ENCODE measurements around the gene KRTAP10-8.
"Not testable (repeated sequence)": the region's sequence is repeated elsewhere in the genome, so short reads cannot be mapped to it uniquely, and the experiment has no call there.

The KRTAP10-8 gene

DNA sequence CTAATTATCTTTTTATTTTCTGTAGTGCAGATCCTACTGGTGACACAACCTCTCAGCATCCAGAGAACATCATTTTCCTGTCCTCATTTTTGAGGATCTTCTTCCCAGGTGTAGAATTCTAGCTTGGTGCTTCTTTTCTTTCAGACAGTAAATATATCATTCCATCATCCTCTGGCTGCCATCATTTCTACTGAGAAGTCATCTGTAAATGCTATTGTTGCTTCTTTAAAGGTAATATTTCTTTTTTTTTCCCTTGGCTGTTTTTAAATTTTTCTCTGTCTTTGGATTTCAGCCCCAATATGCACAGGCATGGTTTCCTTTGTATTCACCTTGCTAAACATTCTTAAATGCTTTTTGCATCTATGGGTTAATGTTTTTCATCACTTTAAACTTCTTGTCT is 11.7 kb downstream of the KRTAP10-8 start:
- Histone ChIP-seq H3K4me1 (no peaks in the 10 kb centered on the region), H3K9me3 (no peaks in the 10 kb centered on the region; the same call in 1 of the 2 replicates), H3K27me3 (no peaks in the 10 kb centered on the region), H3K4me3 (ENCODE audit: low read depth, low read length) (no peak overlapping the region), H3K36me3 (no peaks in the 10 kb centered on the region)
- no peak for DNase-seq
- TF ChIP-seq, protein P1, sequence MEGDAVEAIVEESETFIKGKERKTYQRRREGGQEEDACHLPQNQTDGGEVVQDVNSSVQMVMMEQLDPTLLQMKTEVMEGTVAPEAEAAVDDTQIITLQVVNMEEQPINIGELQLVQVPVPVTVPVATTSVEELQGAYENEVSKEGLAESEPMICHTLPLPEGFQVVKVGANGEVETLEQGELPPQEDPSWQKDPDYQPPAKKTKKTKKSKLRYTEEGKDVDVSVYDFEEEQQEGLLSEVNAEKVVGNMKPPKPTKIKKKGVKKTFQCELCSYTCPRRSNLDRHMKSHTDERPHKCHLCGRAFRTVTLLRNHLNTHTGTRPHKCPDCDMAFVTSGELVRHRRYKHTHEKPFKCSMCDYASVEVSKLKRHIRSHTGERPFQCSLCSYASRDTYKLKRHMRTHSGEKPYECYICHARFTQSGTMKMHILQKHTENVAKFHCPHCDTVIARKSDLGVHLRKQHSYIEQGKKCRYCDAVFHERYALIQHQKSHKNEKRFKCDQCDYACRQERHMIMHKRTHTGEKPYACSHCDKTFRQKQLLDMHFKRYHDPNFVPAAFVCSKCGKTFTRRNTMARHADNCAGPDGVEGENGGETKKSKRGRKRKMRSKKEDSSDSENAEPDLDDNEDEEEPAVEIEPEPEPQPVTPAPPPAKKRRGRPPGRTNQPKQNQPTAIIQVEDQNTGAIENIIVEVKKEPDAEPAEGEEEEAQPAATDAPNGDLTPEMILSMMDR (IDR thresholded peaks at IDR 0.05; ENCODE audit: low read depth, low read length), result no peak

DNA sequence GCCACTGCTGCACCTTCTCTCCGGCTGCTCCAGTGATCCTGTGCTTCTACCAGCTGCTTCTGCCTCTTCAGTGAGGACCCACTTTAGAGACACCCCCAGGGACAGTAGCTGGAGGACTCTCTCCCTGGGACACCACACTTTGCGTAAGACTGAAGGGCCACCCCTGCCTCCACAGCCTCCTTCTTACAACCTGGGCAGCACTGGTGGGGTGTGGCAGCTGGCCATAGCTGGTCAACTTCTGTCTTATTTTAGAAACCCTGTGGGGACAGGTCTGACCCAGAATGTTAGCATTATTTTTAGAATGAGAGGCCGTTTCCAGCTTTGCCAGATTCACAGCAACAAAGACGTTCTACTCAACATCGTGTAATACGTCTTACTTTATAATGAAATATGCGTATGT is 13.9 kb downstream of the KRTAP10-8 start:
- Histone ChIP-seq H3K36me3 (no peaks in the 10 kb centered on the region), H3K27me3 (no peaks in the 10 kb centered on the region), H3K4me3 (ENCODE audit: low read depth, low read length) (no peak overlapping the region), H3K9me3 (no peaks in the 10 kb centered on the region; the same call in 1 of the 2 replicates), H3K4me1 (no peaks in the 10 kb centered on the region)
- DNase-seq, result no peak
- TF ChIP-seq, protein P1 (IDR thresholded peaks at IDR 0.05; ENCODE audit: low read depth, low read length), result no peak

DNA sequence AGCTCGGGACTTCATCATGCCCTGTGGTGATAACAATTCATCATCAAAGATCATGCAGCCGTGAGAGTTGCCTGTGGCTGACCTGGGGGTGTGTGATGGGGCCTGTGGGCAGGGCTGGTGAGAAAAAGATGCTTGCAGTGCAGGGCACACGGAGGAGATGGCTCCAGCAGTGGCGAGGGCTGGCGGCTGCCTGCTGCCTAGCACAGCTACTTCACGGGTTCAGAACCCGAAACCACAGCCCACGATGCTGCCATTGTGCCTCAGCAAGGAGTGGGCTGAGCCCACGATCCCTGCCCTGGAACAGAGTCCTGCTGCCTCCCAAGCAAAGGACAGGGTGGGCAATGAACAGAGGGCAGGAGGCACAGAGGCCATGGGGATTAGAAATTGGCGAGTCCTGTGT is 14.4 kb downstream of the KRTAP10-8 start:
- H3K36me3 ChIP-seq, result no peaks in the 10 kb centered on the region
- no peaks in the 10 kb centered on the region; the same call in 1 of the 2 replicates for H3K9me3 ChIP-seq
- TF ChIP-seq, protein P1 (IDR thresholded peaks at IDR 0.05; ENCODE audit: low read depth, low read length), result no peak
- no peaks in the 10 kb centered on the region for H3K27me3 ChIP-seq
- no peak overlapping the region for H3K4me3 ChIP-seq (ENCODE audit: low read depth, low read length)
- no peak for DNase-seq
- no peaks in the 10 kb centered on the region for H3K4me1 ChIP-seq

DNA sequence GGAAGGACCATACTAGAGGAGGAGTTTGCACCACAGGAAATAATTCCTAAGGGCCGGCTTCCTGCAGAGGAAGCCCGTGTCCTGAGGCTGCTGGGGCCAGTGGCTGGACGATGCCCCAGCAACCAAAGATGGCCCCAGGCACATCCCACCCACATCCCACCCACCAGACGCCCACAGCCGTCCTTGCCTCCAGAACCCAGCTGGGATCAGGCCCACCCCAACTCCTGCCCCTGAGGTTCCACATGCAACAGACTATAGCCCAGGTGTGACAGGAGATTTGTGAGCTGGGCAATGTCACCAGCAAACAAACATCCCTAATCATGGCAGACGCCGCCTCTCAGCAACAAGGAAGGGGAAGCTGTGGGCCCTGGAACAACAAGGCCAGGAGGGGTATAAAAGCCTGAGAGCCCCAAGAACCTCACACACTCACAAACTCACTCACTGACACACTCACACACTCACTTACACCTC is 14.8 kb downstream of the KRTAP10-8 start, which contains the start of gene KRTAP10-9:
Gene KRTAP10-9, plus strand, starts transcription at position 421 of the 471 bp plus-strand sequence. CDS start 79 bp downstream, outside the sequence.
- TF ChIP-seq, protein P1 (IDR thresholded peaks at IDR 0.05; ENCODE audit: low read depth, low read length), result no peak
- H3K4me1 ChIP-seq, result no peaks in the 10 kb centered on the region
- no peaks in the 10 kb centered on the region; the same call in 1 of the 2 replicates for H3K9me3 ChIP-seq
- no peak for DNase-seq
- no peak within 1 kb of the TSS for H3K4me3 ChIP-seq (ENCODE audit: low read depth, low read length)
- no peaks in the 10 kb centered on the region for H3K27me3 ChIP-seq
- H3K36me3 ChIP-seq, result no peaks in the 10 kb centered on the region

DNA sequence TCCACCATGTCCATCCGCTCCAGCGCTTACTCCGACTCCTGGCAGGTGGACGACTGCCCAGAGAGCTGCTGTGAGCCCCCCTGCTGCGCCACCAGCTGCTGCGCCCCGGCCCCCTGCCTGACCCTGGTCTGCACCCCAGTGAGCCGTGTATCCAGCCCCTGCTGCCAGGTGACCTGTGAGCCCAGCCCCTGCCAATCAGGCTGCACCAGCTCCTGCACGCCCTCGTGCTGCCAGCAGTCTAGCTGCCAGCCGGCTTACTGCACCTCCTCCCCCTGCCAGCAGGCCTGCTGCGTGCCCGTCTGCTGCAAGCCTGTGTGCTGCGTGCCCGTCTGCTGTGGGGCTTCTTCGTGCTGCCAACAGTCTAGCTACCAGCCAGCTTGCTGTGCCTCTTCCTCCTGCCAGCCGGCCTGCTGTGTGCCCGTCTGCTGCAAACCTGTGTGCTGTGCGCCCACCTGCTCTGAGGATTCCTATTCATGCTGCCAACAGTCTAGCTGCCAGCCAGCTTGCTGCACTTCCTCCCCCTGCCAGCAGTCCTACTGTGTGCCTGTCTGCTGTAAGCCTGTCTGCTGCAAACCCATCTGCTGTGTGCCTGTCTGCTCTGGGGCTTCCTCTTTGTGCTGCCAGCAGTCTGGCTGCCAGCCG is 15.4 kb downstream of the KRTAP10-8 start:
- not testable (repeated sequence) for H3K36me3 ChIP-seq; H3K9me3 ChIP-seq; H3K4me3 ChIP-seq (ENCODE audit: low read depth, low read length); DNase-seq; H3K27me3 ChIP-seq; H3K4me1 ChIP-seq

DNA sequence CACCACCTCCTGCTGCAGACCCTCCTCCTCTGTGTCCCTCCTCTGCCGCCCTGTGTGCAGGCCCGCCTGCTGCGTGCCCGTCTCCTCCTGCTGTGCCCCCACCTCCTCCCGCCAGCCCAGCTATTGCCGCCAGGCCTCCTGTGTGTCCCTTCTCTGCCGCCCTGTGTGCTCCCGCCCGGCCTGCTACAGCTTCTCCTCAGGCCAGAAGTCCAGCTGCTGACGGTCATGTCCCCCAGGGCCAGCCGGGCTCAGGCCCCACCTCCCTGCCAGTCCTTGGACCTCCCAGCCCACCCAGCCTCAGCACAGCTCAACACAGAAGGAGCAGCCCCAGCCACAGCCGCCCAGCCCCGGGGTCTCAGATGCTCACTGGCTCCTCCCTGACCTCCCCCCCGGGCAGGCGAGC is 16.0 kb downstream of the KRTAP10-8 start:
- H3K4me3 ChIP-seq (ENCODE audit: low read depth, low read length); H3K9me3 ChIP-seq; H3K27me3 ChIP-seq; H3K36me3 ChIP-seq; DNase-seq; H3K4me1 ChIP-seq: not testable (repeated sequence)

DNA sequence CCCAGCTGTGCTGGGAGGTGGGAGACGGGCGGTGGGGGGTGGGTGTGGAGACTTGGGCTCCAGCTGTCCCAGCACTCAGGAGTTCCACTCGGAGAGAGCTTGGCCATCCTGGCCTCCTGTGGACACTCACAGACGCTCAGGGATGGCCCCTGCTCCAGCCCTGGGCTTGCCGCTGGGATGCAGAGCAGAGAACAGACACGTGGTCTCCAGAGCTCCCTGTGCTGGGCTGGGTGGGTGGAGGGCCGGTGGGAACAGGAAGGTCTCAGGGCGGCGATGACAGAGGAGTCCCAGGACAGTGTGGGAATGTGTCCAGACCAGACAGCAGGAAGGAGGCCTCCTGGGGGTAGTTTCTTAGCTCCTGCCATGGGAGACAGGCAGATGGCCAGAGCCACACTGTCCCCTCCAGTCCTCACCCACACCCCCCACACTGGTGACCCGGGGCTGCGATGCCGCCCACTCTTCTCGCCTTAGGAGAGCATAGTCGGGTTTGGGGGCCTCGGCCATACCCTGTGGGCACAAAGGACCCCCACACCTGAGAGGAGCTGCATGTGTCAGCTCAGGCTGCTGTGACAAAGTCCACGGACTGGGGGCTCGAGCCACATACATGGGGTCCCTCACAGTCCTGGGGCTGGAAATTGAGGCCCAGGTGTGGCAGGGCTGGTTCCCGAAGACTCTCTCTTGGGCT is 17.0 kb downstream of the KRTAP10-8 start:
- H3K27me3 ChIP-seq, result no peaks in the 10 kb centered on the region
- no peaks in the 10 kb centered on the region; the same call in 1 of the 2 replicates for H3K9me3 ChIP-seq
- no peaks in the 10 kb centered on the region for H3K36me3 ChIP-seq
- no peak for DNase-seq
- TF ChIP-seq, protein P1 (IDR thresholded peaks at IDR 0.05; ENCODE audit: low read depth, low read length), result no peak
- H3K4me3 ChIP-seq (ENCODE audit: low read depth, low read length), result no peak overlapping the region
- H3K4me1 ChIP-seq, result no peaks in the 10 kb centered on the region

Measured in BE2C (cell line).